SK-N-SH treated with all-trans-retinoic acid at 6 μM for 48 hours (cell line): ENCODE measurements around the gene SORCS3.

Experiments used
- CREB5 ChIP-seq: fragments of 250-450 bp; sonication (Bioruptor Pico); IDR thresholded peaks from 2 replicates; pipeline ENCODE4 v1.5.1; 2020; ENCODE audit warnings: low read depth, mild to moderate bottlenecking, moderate library complexity
- CSRNP3 ChIP-seq: fragments of 250-450 bp; sonication (Bioruptor Pico); IDR thresholded peaks from 2 replicates; pipeline ENCODE4 v1.5.1; 2021; ENCODE audit warnings: mild to moderate bottlenecking, moderate library complexity
- ISL1 ChIP-seq: fragments of 250-450 bp; sonication (Bioruptor Pico); IDR thresholded peaks from 2 replicates; pipeline ENCODE4 v2.1.2; 2022; ENCODE audit warnings: mild to moderate bottlenecking, moderate library complexity
- OSR1 ChIP-seq: fragments of 250-450 bp; sonication (Bioruptor Pico); IDR thresholded peaks from 2 replicates; pipeline ENCODE4 v1.8.0; 2022; ENCODE audit warnings: moderate library complexity, mild to moderate bottlenecking, inconsistent platforms
- PATZ1 ChIP-seq: fragments of 250-450 bp; sonication (Bioruptor Pico); IDR thresholded peaks from 2 replicates; pipeline ENCODE4 v1.8.0; 2020; ENCODE audit warnings: mild to moderate bottlenecking, moderate library complexity, borderline replicate concordance
- POU6F1 ChIP-seq: fragments of 250-450 bp; sonication (Bioruptor Pico); IDR thresholded peaks from 2 replicates; pipeline ENCODE4 v1.8.0; 2021; ENCODE audit warnings: low read depth, mild to moderate bottlenecking, moderate library complexity, borderline replicate concordance
- RARB ChIP-seq: fragments of 250-450 bp; sonication (Bioruptor Pico); IDR thresholded peaks from 2 replicates; pipeline ENCODE4 v1.8.0; 2021; ENCODE audit warnings: mild to moderate bottlenecking, moderate library complexity
- TCF4 ChIP-seq: fragments of 250-450 bp; sonication (Bioruptor Pico); IDR thresholded peaks from 2 replicates; pipeline ENCODE4 v1.8.0; 2021; ENCODE audit warnings: mild to moderate bottlenecking, moderate library complexity, borderline replicate concordance
- ZC3H10 ChIP-seq: fragments of 250-450 bp; sonication (Bioruptor Pico); IDR thresholded peaks from 2 replicates; pipeline ENCODE4 v1.5.1; 2021; ENCODE audit warnings: mild to moderate bottlenecking, moderate library complexity
- ZFP3 ChIP-seq: fragments of 250-450 bp; sonication (Bioruptor Pico); IDR thresholded peaks from 2 replicates; pipeline ENCODE4 v1.5.0; 2020; ENCODE audit warnings: mild to moderate bottlenecking, moderate library complexity
- ZFP30 ChIP-seq: fragments of 450-650 bp; formaldehyde crosslinking; IDR thresholded peaks from 2 replicates; pipeline ENCODE4 v1.5.0; 2022; ENCODE audit warnings: mild to moderate bottlenecking, moderate library complexity
- ZNF565 ChIP-seq: fragments of 450-650 bp; formaldehyde crosslinking; conservative IDR thresholded peaks from 2 replicates; pipeline ENCODE4 v1.5.0; 2020; ENCODE audit warnings: low read depth, mild to moderate bottlenecking, moderate library complexity
- ZNF8 ChIP-seq: fragments of 450-650 bp; formaldehyde crosslinking; IDR thresholded peaks from 2 replicates; pipeline ENCODE4 v1.5.0; 2020; ENCODE audit warnings: mild to moderate bottlenecking, moderate library complexity

GRCh38 chr10:104638861-104639589, 2.1 kb upstream of the SORCS3 start:
- TF ChIP-seq ZFP3 (CRISPR knock-in tag) (no peak), ZNF8 (CRISPR knock-in tag) (no peak), PATZ1 (CRISPR knock-in tag) (no peak), ISL1 (CRISPR knock-in tag) (no peak), TCF4 (CRISPR knock-in tag) (no peak), ZNF565 (CRISPR knock-in tag) (no peak), RARB (CRISPR knock-in tag) (no peak), ZC3H10 (no peak), OSR1 (CRISPR knock-in tag) (no peak), POU6F1 (CRISPR knock-in tag) (no peak), CSRNP3 (no peak), CREB5 (no peak), ZFP30 (CRISPR knock-in tag) (no peak)
